ENCODE measurements around the gene FAAP20.

- TF ChIP-seq, protein P1, sequence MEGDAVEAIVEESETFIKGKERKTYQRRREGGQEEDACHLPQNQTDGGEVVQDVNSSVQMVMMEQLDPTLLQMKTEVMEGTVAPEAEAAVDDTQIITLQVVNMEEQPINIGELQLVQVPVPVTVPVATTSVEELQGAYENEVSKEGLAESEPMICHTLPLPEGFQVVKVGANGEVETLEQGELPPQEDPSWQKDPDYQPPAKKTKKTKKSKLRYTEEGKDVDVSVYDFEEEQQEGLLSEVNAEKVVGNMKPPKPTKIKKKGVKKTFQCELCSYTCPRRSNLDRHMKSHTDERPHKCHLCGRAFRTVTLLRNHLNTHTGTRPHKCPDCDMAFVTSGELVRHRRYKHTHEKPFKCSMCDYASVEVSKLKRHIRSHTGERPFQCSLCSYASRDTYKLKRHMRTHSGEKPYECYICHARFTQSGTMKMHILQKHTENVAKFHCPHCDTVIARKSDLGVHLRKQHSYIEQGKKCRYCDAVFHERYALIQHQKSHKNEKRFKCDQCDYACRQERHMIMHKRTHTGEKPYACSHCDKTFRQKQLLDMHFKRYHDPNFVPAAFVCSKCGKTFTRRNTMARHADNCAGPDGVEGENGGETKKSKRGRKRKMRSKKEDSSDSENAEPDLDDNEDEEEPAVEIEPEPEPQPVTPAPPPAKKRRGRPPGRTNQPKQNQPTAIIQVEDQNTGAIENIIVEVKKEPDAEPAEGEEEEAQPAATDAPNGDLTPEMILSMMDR (IDR thresholded peaks at IDR 0.05; ENCODE audit: poor library complexity, severe bottlenecking) = no peak
- TF ChIP-seq EP300 (conservative IDR thresholded peaks at IDR 0.05; ENCODE audit: poor library complexity, severe bottlenecking) = no peak
Measured at GRCh38 chr1:2145946-2146835, 48.4 kb downstream of the FAAP20 start.
